Measurements from ENCODE around the gene RAB37. TPM values are rescaled to one million over a fixed set of nuclear protein-coding genes. Genes with fewer than 3 reads are reported as not detected.

The RAB37 gene
- total and polyA plus RNA-seq, 12 donors = 0.39 to 6.6 (median 2.7) TPM

- Histone ChIP-seq H3K4me3 (no peak overlapping the region), H3K36me3 (replicated peaks in 1 of 2) (no peaks in the 10 kb centered on the region), H3K27ac (no peak overlapping the region), H3K27me3 (no peaks in the 10 kb centered on the region), H3K9me3 (replicated peaks in 1 of 3) (no peaks in the 10 kb centered on the region), H3K4me1 (replicated peaks in 1 of 2) (peaks cover 46 to 66% of the 10 kb centered on the region in 2 donors)
- intact Hi-C loops (cut with DNase I) = no loop called here
- 91 to 100% (median 95%) methylated on average over 1 to 3 of the region's 3 CpGs for WGBS, 4 donors
- TF ChIP-seq POLR2A (IDR thresholded peaks at IDR 0.05) = no peak
- TF ChIP-seq, protein P1, sequence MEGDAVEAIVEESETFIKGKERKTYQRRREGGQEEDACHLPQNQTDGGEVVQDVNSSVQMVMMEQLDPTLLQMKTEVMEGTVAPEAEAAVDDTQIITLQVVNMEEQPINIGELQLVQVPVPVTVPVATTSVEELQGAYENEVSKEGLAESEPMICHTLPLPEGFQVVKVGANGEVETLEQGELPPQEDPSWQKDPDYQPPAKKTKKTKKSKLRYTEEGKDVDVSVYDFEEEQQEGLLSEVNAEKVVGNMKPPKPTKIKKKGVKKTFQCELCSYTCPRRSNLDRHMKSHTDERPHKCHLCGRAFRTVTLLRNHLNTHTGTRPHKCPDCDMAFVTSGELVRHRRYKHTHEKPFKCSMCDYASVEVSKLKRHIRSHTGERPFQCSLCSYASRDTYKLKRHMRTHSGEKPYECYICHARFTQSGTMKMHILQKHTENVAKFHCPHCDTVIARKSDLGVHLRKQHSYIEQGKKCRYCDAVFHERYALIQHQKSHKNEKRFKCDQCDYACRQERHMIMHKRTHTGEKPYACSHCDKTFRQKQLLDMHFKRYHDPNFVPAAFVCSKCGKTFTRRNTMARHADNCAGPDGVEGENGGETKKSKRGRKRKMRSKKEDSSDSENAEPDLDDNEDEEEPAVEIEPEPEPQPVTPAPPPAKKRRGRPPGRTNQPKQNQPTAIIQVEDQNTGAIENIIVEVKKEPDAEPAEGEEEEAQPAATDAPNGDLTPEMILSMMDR (IDR thresholded peaks at IDR 0.05) = no peak
- DNase-seq = no peak
Observed at GRCh38 chr17:74754832-74755231, 17.8 kb downstream of the RAB37 start.

GRCh38 chr17:74755533-74755932, 18.5 kb downstream of the RAB37 start:
- Histone ChIP-seq H3K27ac (no peak overlapping the region), H3K4me3 (no peak overlapping the region), H3K9me3 (replicated peaks in 1 of 3) (no peaks in the 10 kb centered on the region), H3K27me3 (no peaks in the 10 kb centered on the region), H3K36me3 (replicated peaks in 1 of 2) (no peaks in the 10 kb centered on the region), H3K4me1 (replicated peaks in 1 of 2) (peaks cover 54 to 66% of the 10 kb centered on the region in 2 donors)
- intact Hi-C loops (cut with DNase I) = no loop called here
- no peak for DNase-seq
- TF ChIP-seq, protein P1 (IDR thresholded peaks at IDR 0.05) = no peak
- no peak for TF ChIP-seq POLR2A (IDR thresholded peaks at IDR 0.05)
- WGBS, 4 donors = 85 to 97% (median 89%) methylated on average over 8 of the region's 8 CpGs

GRCh38 chr17:74756891-74757290, 19.8 kb downstream of the RAB37 start:
- H3K9me3 ChIP-seq (replicated peaks in 1 of 3) = no peaks in the 10 kb centered on the region
- no peak overlapping the region for H3K4me3 ChIP-seq
- intact Hi-C loops (cut with DNase I) = no loop called here
- peaks cover 52 to 63% of the 10 kb centered on the region in 2 donors for H3K4me1 ChIP-seq (replicated peaks in 1 of 2)
- 69 to 86% (median 80%) methylated on average over 3 of the region's 3 CpGs; no CpG with 5 or more reads in 1 of the 4 donors for WGBS, 4 donors
- DNase-seq = no peak
- H3K27ac ChIP-seq = peak overlapping the region in 4 of 5 donors; percentile 31 to 83 (median 76)
- H3K36me3 ChIP-seq (replicated peaks in 1 of 2) = no peaks in the 10 kb centered on the region
- TF ChIP-seq, protein P1 (IDR thresholded peaks at IDR 0.05) = no peak
- TF ChIP-seq POLR2A (IDR thresholded peaks at IDR 0.05) = no peak
- no peaks in the 10 kb centered on the region for H3K27me3 ChIP-seq

- TF ChIP-seq, protein P1 (IDR thresholded peaks at IDR 0.05) = no peak
- no peak for TF ChIP-seq POLR2A (IDR thresholded peaks at IDR 0.05)
- Histone ChIP-seq H3K9me3 (replicated peaks in 1 of 3) (no peaks in the 10 kb centered on the region), H3K4me1 (replicated peaks in 1 of 2) (peaks cover 46 to 63% of the 10 kb centered on the region in 2 donors), H3K27ac (peak overlapping the region; percentile 31 to 83 (median 75)), H3K27me3 (no peaks in the 10 kb centered on the region), H3K4me3 (no peak overlapping the region), H3K36me3 (replicated peaks in 1 of 2) (no peaks in the 10 kb centered on the region)
- DNase-seq = peak in 4 of 7 donors; percentile 53 to 76 (median 70)
- intact Hi-C loops (cut with DNase I) = no loop called here
- 62 to 92% (median 79%) methylated on average over 2 to 3 of the region's 3 CpGs for WGBS, 4 donors
Observed at GRCh38 chr17:74757502-74757901, 20.4 kb downstream of the RAB37 start.

All from adrenal gland (tissue), 12 donors.